GM12878 (cell line): ENCODE measurements around the gene MAPKAP1. TPM values are rescaled to one million over a fixed set of nuclear protein-coding genes. Genes with fewer than 3 reads are reported as not detected.

Experiments
- ATAC-seq: fragments of 200-7000 bp; cut with Tn5 transposase; 3 replicates; pipeline ENCODE4 v1.9.1; 2020; ENCODE audit warnings: mild to moderate bottlenecking, moderate library complexity
- BruUV-seq: library from RNA; stranded (reverse); fragments of 400-500 nt; replicated peaks from 2 replicates; lab custom pipeline; 2021; lab: Mats Ljungman, UMichigan
- CTCF ChIA-PET: fragments of 300-600 bp; sonication (Branson Sonifier 250); formaldehyde crosslinking; extraction: SDS; loops from one replicate; lab custom pipeline; 2021; ENCODE audit warnings: inconsistent platforms; lab: Yijun Ruan, JAX
- POLR2A ChIA-PET: fragments of 350-600 bp; formaldehyde crosslinking; extraction: SDS; loops from one replicate; lab custom pipeline; 2021; ENCODE audit warnings: inconsistent platforms; lab: Charles Lee
- RAD21 ChIA-PET: fragments of 300-600 bp; sonication (Branson Sonifier 250); formaldehyde crosslinking; loops from one replicate; lab custom pipeline; 2023; ENCODE audit warnings: antibody characterized with exemption; ENCODE audit not compliant: unreplicated experiment; lab: Charles Lee
- SMC1A ChIA-PET: fragments of 300-600 bp; sonication (Branson Sonifier 250); formaldehyde crosslinking; loops from one replicate; lab custom pipeline; 2023; ENCODE audit not compliant: unreplicated experiment, uncharacterized antibody; lab: Charles Lee
- DNase-seq: peaks from one replicate; pipeline ENCODE4 v3.0.0-alpha.2; 2011; ENCODE audit warnings: low read depth, low spot score
- FAIRE-seq: peaks from 3 replicates; lab custom pipeline; 2011; peaks lifted over from hg19 to GRCh38; lab: Jason Lieb, UNC
- H2AFZ ChIP-seq: 2 replicates; pipeline ENCODE4 v1.6.0; 2011; ENCODE audit warnings: low read depth, low read length, control low read depth; ENCODE audit not compliant: control insufficient read depth
- H3K27ac ChIP-seq: 2 replicates; pipeline ENCODE4 v1.5.1; 2011; ENCODE audit warnings: control low read depth; ENCODE audit not compliant: control insufficient read depth, insufficient read depth
- H3K27me3 ChIP-seq, 2 experiments: replicated peaks in 1 of 2; 2 replicates each; pipeline versions ENCODE4 v1.6.0 to v1.6.1; 2011; ENCODE audit warnings: low read length in 1 of 2; ENCODE audit not compliant: control insufficient read depth in 2 of 2, insufficient read depth in 2 of 2
- H3K36me3 ChIP-seq, 2 experiments: 2 replicates each; pipeline ENCODE4 v1.5.1; 2011; ENCODE audit warnings: low read length in 1 of 2; ENCODE audit not compliant: control insufficient read depth in 2 of 2, insufficient read depth in 2 of 2
- H3K4me1 ChIP-seq: 2 replicates; pipeline ENCODE4 v1.6.1; 2011; ENCODE audit warnings: mild to moderate bottlenecking, low read length, moderate library complexity, mixed read lengths; ENCODE audit not compliant: control insufficient read depth, insufficient read depth
- H3K4me2 ChIP-seq: 2 replicates; pipeline ENCODE4 v1.6.0; 2011; ENCODE audit warnings: control low read depth; ENCODE audit not compliant: control insufficient read depth, insufficient read depth
- H3K4me3 ChIP-seq: fragments of 200-600 bp; sonication (generic); 2 replicates; pipeline ENCODE4 v1.5.1; 2016
- H3K79me2 ChIP-seq: 2 replicates; pipeline ENCODE4 v1.6.0; 2011; ENCODE audit warnings: low read length; ENCODE audit not compliant: control insufficient read depth, insufficient read depth
- H3K9ac ChIP-seq: 2 replicates; pipeline ENCODE4 v1.8.0; 2011; ENCODE audit warnings: low read length, control low read depth, mixed read lengths; ENCODE audit not compliant: control insufficient read depth, insufficient read depth
- H3K9me3 ChIP-seq: replicated peaks from 3 replicates; pipeline ENCODE4 v1.5.1; 2011; ENCODE audit warnings: mild to moderate bottlenecking, low read length; ENCODE audit not compliant: control insufficient read depth, insufficient read depth
- H4K20me1 ChIP-seq: 2 replicates; pipeline ENCODE4 v1.6.0; 2011; ENCODE audit not compliant: control insufficient read depth, insufficient read depth
- DPF2 ChIP-seq: fragments of 450-650 bp; IDR thresholded peaks from 2 replicates; pipeline ENCODE4 v1.6.1; 2017; ENCODE audit warnings: mild to moderate bottlenecking
- JUND ChIP-seq: IDR thresholded peaks from 2 replicates; pipeline ENCODE4 v1.6.1; 2012; ENCODE audit warnings: low read depth, mild to moderate bottlenecking, low read length, improper control_type of control experiment, moderate library complexity
- PAX8 ChIP-seq: fragments of 450-650 bp; IDR thresholded peaks from 2 replicates; pipeline ENCODE4 v1.6.1; 2017; ENCODE audit warnings: mild to moderate bottlenecking, moderate library complexity
- WRNIP1 ChIP-seq: IDR thresholded peaks from 2 replicates; pipeline ENCODE4 v1.6.1; 2011; ENCODE audit warnings: low read depth, low read length, improper control_type of control experiment, borderline replicate concordance
- ZNF687 ChIP-seq: fragments of 450-650 bp; IDR thresholded peaks from 2 replicates; pipeline ENCODE4 v1.6.1; 2017; ENCODE audit warnings: mild to moderate bottlenecking, moderate library complexity
- WGBS: methylation state at CpG from one replicate; pipeline ENCODE4 v1.1.6; 2016; ENCODE audit warnings: low lambda C conversion rate; ENCODE audit not compliant: insufficient replicate concordance, insufficient coverage; ENCODE audit errors: missing lambda C conversion rate; 5-methylcytosine and 5-hydroxymethylcytosine counted together
- in situ Hi-C: fragments of 300-500 bp; cut with MboI; formaldehyde crosslinking; loops from 9 replicates; pipeline ENCODE4 v1.14.3; 2018; ENCODE audit warnings: mixed read lengths
- intact Hi-C: fragments of 100-400 bp; cut with micrococcal nuclease; formaldehyde crosslinking; loops from one replicate; pipeline ENCODE4 v1.14.2; 2022; ENCODE audit not compliant: unreplicated experiment
- polyA plus RNA-seq, 11 experiments: library from polyadenylated mRNA; depleted of rRNA in 4 of 11; unstranded in 6 of 11; stranded (reverse) in 5 of 11; fragments of >200 nt; fragmentation: Nextera tagmentation in 4 of 11; fragmentation: Illumina TruSeq in 1 of 11; extraction: Ambion mirVana in 4 of 11; extraction: Trizol in 1 of 11; gene quantifications; 1 replicate in 1 of 11; 2 replicates in 10 of 11; pipeline versions ENCODE4 v1.2.1 to v1.2.3, GENCODE V29; 2011 to 2016; ENCODE audit warnings: inconsistent platforms in 2 of 11, missing spikeins in 2 of 11, low read depth in 1 of 11
- total RNA-seq, 4 experiments: library from RNA; depleted of rRNA in 3 of 4; stranded (reverse); fragments of >200 nt in 3 of 4; fragmentation: Illumina TruSeq in 1 of 4; extraction: Trizol in 1 of 4; gene quantifications; 2 replicates each; pipeline versions ENCODE4 v1.2.1 to v1.2.3, GENCODE V29; 2013 to 2021

Gene MAPKAP1
- total and polyA plus RNA-seq, 10 of the 15 experiments (the other 5 are each of a cell fraction or from before 2014, with no cell fraction given) = 5.1 to 188 (median 105) TPM

- TF ChIP-seq WRNIP1 = no peak
- TF ChIP-seq PAX8 = no peak
- no peak for TF ChIP-seq JUND
- TF ChIP-seq DPF2 = no peak
- no peak for TF ChIP-seq ZNF687
- FAIRE-seq (no peak), ATAC-seq (no peak), DNase-seq (no peak)
- ChIA-PET CTCF (interaction anchor here (1.2 to 1.9 kb wide), 2 partner anchors 8 to 11 kb away, joined by 4 to 5 read pairs; no protein-coding TSS in a partner anchor), POLR2A (no interaction called here), SMC1A (interaction anchor here (1.2 to 1.3 kb wide), 3 partner anchors 9 to 27 kb away, joined by 3 to 8 read pairs (median 3); no protein-coding TSS in a partner anchor), RAD21 (no interaction called here)
- in situ Hi-C loops (no loop called here), intact Hi-C loops (no loop called here)
- peaks cover 27% of the 10 kb centered on the region for H3K79me2 ChIP-seq
- no peaks in the 10 kb centered on the region for H3K9me3 ChIP-seq
- H3K27me3 ChIP-seq = no peaks in the 10 kb centered on the region
- BruUV-seq = no TSS peak
- H2AFZ ChIP-seq = no peak overlapping the region
- H3K9ac ChIP-seq = no peak overlapping the region
- H3K36me3 ChIP-seq = peaks cover 3 to 13% of the 10 kb centered on the region in 2 experiments
- no peaks in the 10 kb centered on the region for H4K20me1 ChIP-seq
- H3K4me1 ChIP-seq = no peaks in the 10 kb centered on the region; the same call in 1 of the 2 replicates
- H3K27ac ChIP-seq = no peak overlapping the region
- 99% methylated on average over 11 of the region's 11 CpGs for WGBS
- no peak overlapping the region for H3K4me3 ChIP-seq
- H3K4me2 ChIP-seq = no peak overlapping the region
Measured at GRCh38 chr9:125585503-125586171, 121.4 kb downstream of the MAPKAP1 start.
